HepG2 (cell line): ENCODE measurements around the gene HIPK2. TPM values are rescaled to one million over a fixed set of nuclear protein-coding genes. Genes with fewer than 3 reads are reported as not detected.
A peak's percentile ranks its signal among the peaks of the same experiment; 100 is the strongest.

ENCODE experiments used
- ATAC-seq: fragments of 200-7000 bp; cut with Tn5 transposase; 3 replicates; pipeline ENCODE4 v1.9.1; 2020; ENCODE audit warnings: mild to moderate bottlenecking, moderate library complexity
- BruUV-seq: library from RNA; stranded (reverse); fragments of 400-500 nt; replicated peaks from 2 replicates; lab custom pipeline; 2021; lab: Mats Ljungman, UMichigan
- CTCF ChIA-PET: fragments of 300-600 bp; formaldehyde crosslinking; extraction: SDS; loops from one replicate; lab custom pipeline; 2021; ENCODE audit warnings: low total read pairs, inconsistent platforms, low intra/inter-chr PET ratio; lab: Yijun Ruan, JAX
- POLR2A ChIA-PET: fragments of 350-600 bp; sonication (Branson Sonifier 250); formaldehyde crosslinking; loops from one replicate; lab custom pipeline; 2020; ENCODE audit warnings: antibody characterized with exemption, inconsistent platforms; lab: Yijun Ruan, JAX
- DNase-seq: peaks from one replicate; pipeline ENCODE4 v3.0.0-alpha.2; 2015; ENCODE audit warnings: low spot score
- FAIRE-seq: peaks from 3 replicates; lab custom pipeline; 2011; peaks lifted over from hg19 to GRCh38; lab: Jason Lieb, UNC
- H2AFZ ChIP-seq: one replicate; pipeline ENCODE4 v1.6.1; 2011; ENCODE audit warnings: low read length, inconsistent platforms
- H3K27ac ChIP-seq: fragments of 300-600 bp; 3 replicates; pipeline ENCODE4 v1.8.0; 2011; ENCODE audit warnings: mixed run types, mild to moderate bottlenecking, mixed read lengths, low read length, inconsistent platforms; ENCODE audit not compliant: insufficient read depth; ENCODE audit errors: extremely low read length
- H3K27me3 ChIP-seq, 2 experiments: fragments of 200-600 bp in 1 of 2; 2 replicates in 1 of 2; 3 replicates in 1 of 2; pipeline versions ENCODE4 v1.6.0 to v1.8.0; 2011; ENCODE audit warnings: low read length in 2 of 2, mild to moderate bottlenecking in 2 of 2, moderate library complexity in 2 of 2, inconsistent platforms in 1 of 2; ENCODE audit not compliant: insufficient read depth in 2 of 2, control insufficient read depth in 1 of 2
- H3K36me3 ChIP-seq, 2 experiments: fragments of 200-600 bp in 1 of 2; replicated peaks in 1 of 2; 2 replicates in 1 of 2; 3 replicates in 1 of 2; pipeline versions ENCODE4 v1.5.1 to v1.8.0; 2011; ENCODE audit warnings: low read length in 2 of 2, inconsistent platforms in 1 of 2; ENCODE audit not compliant: insufficient read depth in 2 of 2, control insufficient read depth in 1 of 2
- H3K4me1 ChIP-seq: 2 replicates; pipeline ENCODE4 v1.5.1; 2012; ENCODE audit warnings: low read length, inconsistent platforms; ENCODE audit not compliant: insufficient read depth
- H3K4me2 ChIP-seq: 2 replicates; pipeline ENCODE4 v1.6.0; 2011; ENCODE audit warnings: low read depth, low read length, inconsistent platforms
- H3K4me3 ChIP-seq, 3 experiments: fragments of 200-600 bp in 1 of 3; sonication (generic), shearing (Covaris generic) in 1 of 3; replicated peaks in 1 of 3; 2 replicates each; pipeline ENCODE4 v1.5.1; 2011 to 2016; ENCODE audit warnings: low read length in 3 of 3, inconsistent platforms in 2 of 3, low read depth in 2 of 3, mild to moderate bottlenecking in 2 of 3, control low read depth in 1 of 3, mixed read lengths in 1 of 3; ENCODE audit not compliant: insufficient read depth in 1 of 3
- H3K79me2 ChIP-seq: one replicate; pipeline ENCODE4 v1.6.1; 2011; ENCODE audit warnings: low read length, inconsistent platforms; ENCODE audit not compliant: insufficient read depth
- H3K9ac ChIP-seq: 2 replicates; pipeline ENCODE4 v1.6.0; 2011; ENCODE audit warnings: mild to moderate bottlenecking, low read depth, low read length, inconsistent platforms; ENCODE audit not compliant: insufficient read depth
- H3K9me3 ChIP-seq: 2 replicates; pipeline ENCODE4 v1.5.1; 2012; ENCODE audit warnings: mild to moderate bottlenecking, low read length
- H4K20me1 ChIP-seq: 2 replicates; pipeline ENCODE4 v1.6.0; 2011; ENCODE audit warnings: inconsistent platforms, mild to moderate bottlenecking, low read length, moderate library complexity; ENCODE audit not compliant: insufficient read depth
- CC2D1A ChIP-seq: sonication (generic); formaldehyde crosslinking; IDR thresholded peaks from 2 replicates; pipeline ENCODE4 v1.8.1; 2023; ENCODE audit warnings: mild to moderate bottlenecking, missing genetic modification reagents
- CREM ChIP-seq, 2 experiments: sonication (generic) in 1 of 2; formaldehyde crosslinking in 1 of 2; IDR thresholded peaks; 2 replicates each; pipeline versions ENCODE4 v1.4.0 to v1.6.1; 2016 to 2020; ENCODE audit warnings: antibody characterized with exemption in 1 of 2, mild to moderate bottlenecking in 1 of 2, missing genetic modification reagents in 1 of 2
- ELF3 ChIP-seq: IDR thresholded peaks from 2 replicates; pipeline ENCODE4 v1.6.1; 2016; ENCODE audit warnings: missing genetic modification reagents, missing compliant biosample characterization
- ESRRA ChIP-seq: sonication (generic); formaldehyde crosslinking; IDR thresholded peaks from 2 replicates; pipeline ENCODE4 v1.5.1; 2020; ENCODE audit warnings: mild to moderate bottlenecking, low read depth, missing genetic modification reagents
- GTF3A ChIP-seq: sonication (generic); formaldehyde crosslinking; conservative IDR thresholded peaks from 2 replicates; pipeline ENCODE4 v1.4.0; 2020; ENCODE audit warnings: mild to moderate bottlenecking, missing genetic modification reagents
- HDAC1 ChIP-seq: sonication (generic); formaldehyde crosslinking; IDR thresholded peaks from 2 replicates; pipeline ENCODE4 v1.5.1; 2020; ENCODE audit warnings: mild to moderate bottlenecking, missing genetic modification reagents
- HOXA7 ChIP-seq: sonication (generic); formaldehyde crosslinking; IDR thresholded peaks from 2 replicates; pipeline ENCODE4 v1.8.1; 2022; ENCODE audit warnings: mild to moderate bottlenecking, missing genetic modification reagents, moderate library complexity
- MTF1 ChIP-seq: sonication (generic); formaldehyde crosslinking; IDR thresholded peaks from 2 replicates; pipeline ENCODE4 v1.5.0; 2020; ENCODE audit warnings: missing genetic modification reagents
- RBFOX2 ChIP-seq: fragments of 200-400 bp; formaldehyde crosslinking; IDR thresholded peaks from 2 replicates; pipeline ENCODE4 v1.6.1; 2017; ENCODE audit warnings: low read depth, mild to moderate bottlenecking, low read length
- RFXANK ChIP-seq: IDR thresholded peaks from 2 replicates; pipeline ENCODE4 v1.6.1; 2016
- RXRB ChIP-seq: IDR thresholded peaks from 2 replicates; pipeline ENCODE4 v1.6.1; 2016; ENCODE audit warnings: borderline replicate concordance, missing genetic modification reagents, missing compliant biosample characterization
- SOX6 ChIP-seq, 2 experiments: fragments of 450-650 bp in 1 of 2; sonication (generic) in 1 of 2; formaldehyde crosslinking in 1 of 2; IDR thresholded peaks; 2 replicates each; pipeline versions ENCODE4 v1.4.0 to v1.6.1; 2017 to 2020; ENCODE audit warnings: antibody characterized with exemption in 1 of 2, mild to moderate bottlenecking in 1 of 2, missing genetic modification reagents in 1 of 2
- TARDBP ChIP-seq: sonication (generic); formaldehyde crosslinking; IDR thresholded peaks from 2 replicates; pipeline ENCODE4 v1.8.0; 2022; ENCODE audit warnings: mild to moderate bottlenecking, missing genetic modification reagents
- ZFP37 ChIP-seq: sonication (generic); formaldehyde crosslinking; IDR thresholded peaks from 2 replicates; pipeline ENCODE4 v1.4.0; 2020; ENCODE audit warnings: missing genetic modification reagents, borderline replicate concordance
- ZNF547 ChIP-seq: sonication (generic); formaldehyde crosslinking; IDR thresholded peaks from 2 replicates; pipeline ENCODE4 v1.5.1; 2020; ENCODE audit warnings: mild to moderate bottlenecking, missing genetic modification reagents
- ZNF556 ChIP-seq: sonication (generic); formaldehyde crosslinking; IDR thresholded peaks from 2 replicates; pipeline ENCODE4 v1.4.0; 2020; ENCODE audit warnings: mild to moderate bottlenecking, missing genetic modification reagents, borderline replicate concordance
- ZNF724P ChIP-seq: sonication (generic); formaldehyde crosslinking; IDR thresholded peaks from 2 replicates; pipeline ENCODE4 v1.8.0; 2022; ENCODE audit warnings: missing genetic modification reagents, borderline replicate concordance
- WGBS: methylation state at CpG from one replicate; pipeline ENCODE4 v1.1.6; 2017; ENCODE audit warnings: low lambda C conversion rate; 5-methylcytosine and 5-hydroxymethylcytosine counted together
- in situ Hi-C: cut with HindIII; loops from 2 replicates; pipeline ENCODE4 v1.10.0; 2017; ENCODE audit warnings: low pct_unique_long_range_greater_than_20kb; ENCODE audit not compliant: extremely low pct_ligation_motif_present
- intact Hi-C: fragments of 100-400 bp; cut with micrococcal nuclease; formaldehyde crosslinking; loops from one replicate; pipeline ENCODE4 v1.10.0; 2022; ENCODE audit not compliant: unreplicated experiment
- polyA plus RNA-seq, 8 experiments: library from polyadenylated mRNA; depleted of rRNA in 3 of 8; stranded (reverse) in 7 of 8; unstranded in 1 of 8; fragments of >200 nt; fragmentation: Illumina TruSeq in 4 of 8; extraction: Trizol in 4 of 8; gene quantifications; 2 replicates each; pipeline versions ENCODE4 v1.2.1 to v1.2.3, GENCODE V29; 2011 to 2016; ENCODE audit warnings: low read depth in 4 of 8, missing spikeins in 1 of 8, mixed read lengths in 1 of 8; ENCODE audit not compliant: insufficient read depth in 1 of 8
- total RNA-seq, 5 experiments: library from RNA; depleted of rRNA; stranded (reverse); fragments of >200 nt; fragmentation: Illumina TruSeq; extraction: Trizol; gene quantifications; 2 replicates each; pipeline ENCODE4 v1.2.3, GENCODE V29; 2016; ENCODE audit warnings: low read depth in 1 of 5
- TF ChIP-seq, protein P1 (sequence below): sonication (generic); formaldehyde crosslinking; IDR thresholded peaks from 2 replicates; pipeline ENCODE4 v1.5.0; 2020; ENCODE audit warnings: missing genetic modification reagents, mild to moderate bottlenecking, borderline replicate concordance
- TF ChIP-seq, protein P2 (sequence below): sonication (generic); formaldehyde crosslinking; IDR thresholded peaks from 2 replicates; pipeline ENCODE4 v1.5.1; 2020; ENCODE audit warnings: mild to moderate bottlenecking, missing genetic modification reagents, moderate library complexity
- TF ChIP-seq, protein P3 (sequence below): sonication (generic); formaldehyde crosslinking; IDR thresholded peaks from 2 replicates; pipeline ENCODE4 v1.9.0; 2022; ENCODE audit warnings: low read depth, missing genetic modification reagents

Gene HIPK2
- total and polyA plus RNA-seq, 2 of the 13 experiments (the other 11 are each of a cell fraction or from before 2014, with no cell fraction given): 14.4 to 20.2 TPM

DNA sequence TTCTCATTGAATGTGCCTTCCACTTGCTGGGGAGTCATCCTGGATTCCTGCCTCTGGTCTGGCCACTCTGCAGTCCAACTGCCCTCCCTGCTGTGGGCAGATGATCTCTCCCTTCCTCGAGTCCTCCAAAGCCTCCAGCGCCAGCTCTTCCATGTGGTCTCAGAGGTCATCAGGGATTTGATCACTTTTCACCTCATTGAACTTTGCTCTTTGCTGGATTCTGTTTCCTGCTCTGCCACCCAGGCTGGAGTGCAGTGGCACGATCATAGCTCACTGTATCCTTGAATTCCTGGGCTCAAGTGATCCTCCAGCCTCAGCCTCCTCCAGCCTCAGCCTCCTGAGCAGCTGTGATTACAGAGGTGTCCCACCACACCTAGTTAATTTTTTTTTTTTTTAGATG lies 29.2 kb upstream of the HIPK2 start:
- POLR2A ChIA-PET: no interaction called here
- ATAC-seq (peak; percentile 93), FAIRE-seq (peak; percentile 57), DNase-seq (peak; percentile 46)
- H3K79me2 ChIP-seq: no peaks in the 10 kb centered on the region
- H3K9me3 ChIP-seq: peaks cover 15% of the 10 kb centered on the region
- H3K9ac ChIP-seq: no peak overlapping the region
- no peak overlapping the region for H3K4me3 ChIP-seq
- peaks cover 15% of the 10 kb centered on the region for H3K4me1 ChIP-seq
- H2AFZ ChIP-seq: peak overlapping the region; percentile 65
- H3K27me3 ChIP-seq: no peaks in the 10 kb centered on the region
- H3K4me2 ChIP-seq: peak overlapping the region; percentile 63
- H3K27ac ChIP-seq: no peak overlapping the region
- WGBS: 4% methylated on average over 3 of the region's 3 CpGs
- CTCF ChIA-PET: no interaction called here
- no TSS peak for BruUV-seq
- intact Hi-C loops (no loop called here), in situ Hi-C loops (no loop called here)
- H3K36me3 ChIP-seq: no peaks in the 10 kb centered on the region
- no peaks in the 10 kb centered on the region for H4K20me1 ChIP-seq
- TF ChIP-seq ZFP37 (CRISPR knock-in tag) (no peak), CREM (IDR thresholded peaks at IDR 0.05) (no peak), CREM (CRISPR knock-in tag; IDR thresholded peaks at IDR 0.05) (no peak), ZNF724P (CRISPR knock-in tag) (no peak), CC2D1A (CRISPR knock-in tag) (no peak), HOXA7 (CRISPR knock-in tag) (no peak), ELF3 (CRISPR knock-in tag) (0 out of 2 replicates have a peak, but pooled peaks have one; percentile 19), ZNF547 (CRISPR knock-in tag) (no peak), RBFOX2 (no peak), HDAC1 (CRISPR knock-in tag) (no peak), ZNF556 (CRISPR knock-in tag) (no peak), RXRB (CRISPR knock-in tag) (peak; percentile 45; the same call in 1 of the 2 replicates), ESRRA (CRISPR knock-in tag) (peak; percentile 76), GTF3A (CRISPR knock-in tag) (no peak), SOX6 (IDR thresholded peaks at IDR 0.05) (no peak), SOX6 (CRISPR knock-in tag; IDR thresholded peaks at IDR 0.05) (no peak), MTF1 (CRISPR knock-in tag) (no peak), RFXANK (CRISPR knock-in tag) (no peak), TARDBP (CRISPR knock-in tag) (0 out of 2 replicates have a peak, but pooled peaks have one; percentile 42)
- TF ChIP-seq, protein P1, sequence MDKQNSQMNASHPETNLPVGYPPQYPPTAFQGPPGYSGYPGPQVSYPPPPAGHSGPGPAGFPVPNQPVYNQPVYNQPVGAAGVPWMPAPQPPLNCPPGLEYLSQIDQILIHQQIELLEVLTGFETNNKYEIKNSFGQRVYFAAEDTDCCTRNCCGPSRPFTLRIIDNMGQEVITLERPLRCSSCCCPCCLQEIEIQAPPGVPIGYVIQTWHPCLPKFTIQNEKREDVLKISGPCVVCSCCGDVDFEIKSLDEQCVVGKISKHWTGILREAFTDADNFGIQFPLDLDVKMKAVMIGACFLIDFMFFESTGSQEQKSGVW (CRISPR knock-in tag): no peak
- TF ChIP-seq, protein P2, sequence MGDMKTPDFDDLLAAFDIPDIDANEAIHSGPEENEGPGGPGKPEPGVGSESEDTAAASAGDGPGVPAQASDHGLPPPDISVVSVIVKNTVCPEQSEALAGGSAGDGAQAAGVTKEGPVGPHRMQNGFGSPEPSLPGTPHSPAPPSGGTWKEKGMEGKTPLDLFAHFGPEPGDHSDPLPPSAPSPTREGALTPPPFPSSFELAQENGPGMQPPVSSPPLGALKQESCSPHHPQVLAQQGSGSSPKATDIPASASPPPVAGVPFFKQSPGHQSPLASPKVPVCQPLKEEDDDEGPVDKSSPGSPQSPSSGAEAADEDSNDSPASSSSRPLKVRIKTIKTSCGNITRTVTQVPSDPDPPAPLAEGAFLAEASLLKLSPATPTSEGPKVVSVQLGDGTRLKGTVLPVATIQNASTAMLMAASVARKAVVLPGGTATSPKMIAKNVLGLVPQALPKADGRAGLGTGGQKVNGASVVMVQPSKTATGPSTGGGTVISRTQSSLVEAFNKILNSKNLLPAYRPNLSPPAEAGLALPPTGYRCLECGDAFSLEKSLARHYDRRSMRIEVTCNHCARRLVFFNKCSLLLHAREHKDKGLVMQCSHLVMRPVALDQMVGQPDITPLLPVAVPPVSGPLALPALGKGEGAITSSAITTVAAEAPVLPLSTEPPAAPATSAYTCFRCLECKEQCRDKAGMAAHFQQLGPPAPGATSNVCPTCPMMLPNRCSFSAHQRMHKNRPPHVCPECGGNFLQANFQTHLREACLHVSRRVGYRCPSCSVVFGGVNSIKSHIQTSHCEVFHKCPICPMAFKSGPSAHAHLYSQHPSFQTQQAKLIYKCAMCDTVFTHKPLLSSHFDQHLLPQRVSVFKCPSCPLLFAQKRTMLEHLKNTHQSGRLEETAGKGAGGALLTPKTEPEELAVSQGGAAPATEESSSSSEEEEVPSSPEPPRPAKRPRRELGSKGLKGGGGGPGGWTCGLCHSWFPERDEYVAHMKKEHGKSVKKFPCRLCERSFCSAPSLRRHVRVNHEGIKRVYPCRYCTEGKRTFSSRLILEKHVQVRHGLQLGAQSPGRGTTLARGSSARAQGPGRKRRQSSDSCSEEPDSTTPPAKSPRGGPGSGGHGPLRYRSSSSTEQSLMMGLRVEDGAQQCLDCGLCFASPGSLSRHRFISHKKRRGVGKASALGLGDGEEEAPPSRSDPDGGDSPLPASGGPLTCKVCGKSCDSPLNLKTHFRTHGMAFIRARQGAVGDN: peak; percentile 43
- TF ChIP-seq, protein P3, sequence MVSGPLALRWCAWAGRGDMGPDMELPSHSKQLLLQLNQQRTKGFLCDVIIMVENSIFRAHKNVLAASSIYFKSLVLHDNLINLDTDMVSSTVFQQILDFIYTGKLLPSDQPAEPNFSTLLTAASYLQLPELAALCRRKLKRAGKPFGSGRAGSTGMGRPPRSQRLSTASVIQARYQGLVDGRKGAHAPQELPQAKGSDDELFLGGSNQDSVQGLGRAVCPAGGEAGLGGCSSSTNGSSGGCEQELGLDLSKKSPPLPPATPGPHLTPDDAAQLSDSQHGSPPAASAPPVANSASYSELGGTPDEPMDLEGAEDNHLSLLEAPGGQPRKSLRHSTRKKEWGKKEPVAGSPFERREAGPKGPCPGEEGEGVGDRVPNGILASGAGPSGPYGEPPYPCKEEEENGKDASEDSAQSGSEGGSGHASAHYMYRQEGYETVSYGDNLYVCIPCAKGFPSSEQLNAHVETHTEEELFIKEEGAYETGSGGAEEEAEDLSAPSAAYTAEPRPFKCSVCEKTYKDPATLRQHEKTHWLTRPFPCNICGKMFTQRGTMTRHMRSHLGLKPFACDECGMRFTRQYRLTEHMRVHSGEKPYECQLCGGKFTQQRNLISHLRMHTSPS (CRISPR knock-in tag): peak; percentile 50; the same call in 1 of the 2 replicates
